PC-3 (cell line): ENCODE results near the gene CCR1.

Source experiments
- CTCF ChIP-seq: fragments of 300-600 bp; sonication (generic); conservative IDR thresholded peaks from 2 replicates; pipeline ENCODE4 v1.5.1; 2017; ENCODE audit warnings: antibody characterized with exemption, low read depth, mild to moderate bottlenecking, low read length
- EZH2 ChIP-seq: fragments of 300-600 bp; sonication (generic); IDR thresholded peaks from one replicate; pipeline ENCODE4 v1.6.1; 2017; ENCODE audit warnings: antibody characterized with exemption, mild to moderate bottlenecking, low read length; ENCODE audit not compliant: unreplicated experiment

- no peak for TF ChIP-seq CTCF
- TF ChIP-seq EZH2: no peak
These were observed 31.3 kb upstream of the CCR1 start for GRCh38 chr3:46239301-46239938.
